ENCODE measurements around the gene SYNM. TPM values are rescaled to one million over a fixed set of nuclear protein-coding genes. Genes with fewer than 3 reads are reported as not detected.

Gene SYNM
- total RNA-seq, 1 experiment from 2014 or later: 9.9 TPM

DNA sequence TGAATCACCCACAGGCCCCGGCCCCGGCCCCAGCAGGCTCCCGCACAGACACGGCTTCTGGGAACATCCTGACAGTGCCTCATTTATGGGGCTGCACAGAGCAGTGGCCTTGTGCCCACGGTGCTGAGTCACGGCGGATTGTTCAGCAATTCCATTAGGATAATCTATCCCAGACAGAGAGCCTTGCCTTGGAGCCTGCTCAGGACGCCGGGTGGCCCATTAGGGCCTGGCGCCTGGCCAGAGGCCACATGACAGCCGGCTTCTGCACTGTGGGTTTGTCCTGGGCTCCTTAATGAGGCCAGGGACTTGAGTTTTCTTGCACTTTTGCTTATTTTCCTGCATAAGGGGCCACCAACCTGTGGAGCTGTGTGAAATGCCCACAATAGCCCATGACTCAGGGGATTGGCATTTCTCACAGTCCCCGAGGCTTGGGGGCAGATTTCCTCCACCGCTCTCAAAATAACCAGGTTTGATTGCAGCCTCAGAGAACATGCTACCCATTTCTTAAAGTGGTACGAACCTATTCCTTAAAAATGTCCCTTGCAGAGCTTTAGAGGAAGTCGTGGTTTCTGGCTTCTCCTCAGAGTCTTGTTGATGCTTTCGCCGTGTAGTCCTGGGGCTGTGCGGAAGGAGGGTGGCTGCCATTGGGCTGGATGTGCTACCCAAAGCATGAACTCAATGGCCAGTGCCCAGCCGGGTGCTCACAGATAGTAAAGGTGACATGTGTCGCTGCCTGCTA is 19.0 kb downstream of the SYNM start:
- ChIA-PET POLR2A (ENCODE audit: unreplicated experiment) (no interaction called here), CTCF (interaction anchor here (0.8 kb wide), 1 partner anchor 19 kb away, joined by 3 read pairs; no protein-coding TSS in a partner anchor)
- Histone ChIP-seq H4K20me1 (ENCODE audit: low read length) (no peaks in the 10 kb centered on the region), H3K4me3 (ENCODE audit: low read length) (peak overlapping the region; percentile 59; the same call in 1 of the 2 replicates), H3K4me2 (ENCODE audit: low read length) (peak overlapping the region; percentile 81), H3K27ac (ENCODE audit: low read length) (peak overlapping the region; percentile 96), H3K9me2 (replicated peaks; ENCODE audit: low read length) (no peaks in the 10 kb centered on the region), H3K27me3 (ENCODE audit: low read length) (no peaks in the 10 kb centered on the region), H3K4me1 (ENCODE audit: insufficient read depth, low read length) (peaks cover 27% of the 10 kb centered on the region), H2AFZ (ENCODE audit: low read length) (peak overlapping the region; percentile 75), H3F3A (ENCODE audit: low read length, unreplicated experiment) (peaks cover 8% of the 10 kb centered on the region), H3K9ac (ENCODE audit: low read length) (peak overlapping the region; percentile 68), H3K79me2 (ENCODE audit: low read length) (0 out of 2 replicates have a peak, but pooled peaks cover 3% of the 10 kb centered on the region), H3K36me3 (ENCODE audit: low read depth, low read length) (no peaks in the 10 kb centered on the region), H3K9me3 (ENCODE audit: low read length) (no peaks in the 10 kb centered on the region)
- BruUV-seq (replicated peaks): no TSS peak
- intact Hi-C loops (cut with micrococcal nuclease): loop anchor here (1.0 kb wide), 2 partner anchors 19 to 89 kb away; partner anchors contain the start of gene SYNM
- DNase-seq (peak; percentile 96), ATAC-seq (peak; percentile 91)
- TF ChIP-seq EZH2 (IDR thresholded peaks at IDR 0.05; ENCODE audit: low read length, unreplicated experiment) (no peak), EZH2phosphoT487 (IDR thresholded peaks at IDR 0.05; ENCODE audit: borderline replicate concordance, low read length) (no peak)
- TF ChIP-seq, protein P1, sequence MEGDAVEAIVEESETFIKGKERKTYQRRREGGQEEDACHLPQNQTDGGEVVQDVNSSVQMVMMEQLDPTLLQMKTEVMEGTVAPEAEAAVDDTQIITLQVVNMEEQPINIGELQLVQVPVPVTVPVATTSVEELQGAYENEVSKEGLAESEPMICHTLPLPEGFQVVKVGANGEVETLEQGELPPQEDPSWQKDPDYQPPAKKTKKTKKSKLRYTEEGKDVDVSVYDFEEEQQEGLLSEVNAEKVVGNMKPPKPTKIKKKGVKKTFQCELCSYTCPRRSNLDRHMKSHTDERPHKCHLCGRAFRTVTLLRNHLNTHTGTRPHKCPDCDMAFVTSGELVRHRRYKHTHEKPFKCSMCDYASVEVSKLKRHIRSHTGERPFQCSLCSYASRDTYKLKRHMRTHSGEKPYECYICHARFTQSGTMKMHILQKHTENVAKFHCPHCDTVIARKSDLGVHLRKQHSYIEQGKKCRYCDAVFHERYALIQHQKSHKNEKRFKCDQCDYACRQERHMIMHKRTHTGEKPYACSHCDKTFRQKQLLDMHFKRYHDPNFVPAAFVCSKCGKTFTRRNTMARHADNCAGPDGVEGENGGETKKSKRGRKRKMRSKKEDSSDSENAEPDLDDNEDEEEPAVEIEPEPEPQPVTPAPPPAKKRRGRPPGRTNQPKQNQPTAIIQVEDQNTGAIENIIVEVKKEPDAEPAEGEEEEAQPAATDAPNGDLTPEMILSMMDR (conservative IDR thresholded peaks at IDR 0.05; ENCODE audit: low read depth, low read length): no peak

DNA sequence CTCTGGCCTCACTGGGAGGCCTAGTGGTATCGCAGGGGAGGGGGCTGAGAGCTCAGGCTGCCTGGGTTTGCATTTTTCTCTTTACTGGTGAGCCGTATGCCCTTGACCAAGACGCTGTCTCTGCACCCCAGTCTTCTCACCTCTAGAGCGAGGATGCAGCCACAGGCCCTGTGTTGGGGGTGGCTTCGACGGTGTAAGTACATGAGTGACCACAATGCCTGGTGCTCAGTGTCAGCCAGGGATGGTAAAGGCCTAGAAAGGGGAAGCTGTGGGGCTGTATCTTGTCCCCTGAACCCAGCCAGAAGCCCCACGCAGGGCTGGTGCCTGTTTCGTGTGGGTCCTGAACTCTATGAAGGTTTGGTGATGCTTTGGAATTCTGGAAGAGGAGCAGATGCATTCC is 19.8 kb downstream of the SYNM start:
- peak overlapping the region; percentile 81 for H3K4me2 ChIP-seq (ENCODE audit: low read length)
- peaks cover 8% of the 10 kb centered on the region for H3F3A ChIP-seq (ENCODE audit: low read length, unreplicated experiment)
- no peak overlapping the region for H2AFZ ChIP-seq (ENCODE audit: low read length)
- H4K20me1 ChIP-seq (ENCODE audit: low read length): no peaks in the 10 kb centered on the region
- H3K36me3 ChIP-seq (ENCODE audit: low read depth, low read length): peaks cover 5% of the 10 kb centered on the region; the same call in 1 of the 2 replicates
- peak overlapping the region; percentile 96 for H3K27ac ChIP-seq (ENCODE audit: low read length)
- peak overlapping the region; percentile 59; the same call in 1 of the 2 replicates for H3K4me3 ChIP-seq (ENCODE audit: low read length)
- no peak for ATAC-seq
- H3K9me3 ChIP-seq (ENCODE audit: low read length): no peaks in the 10 kb centered on the region
- no peak for DNase-seq
- H3K4me1 ChIP-seq (ENCODE audit: insufficient read depth, low read length): peaks cover 27% of the 10 kb centered on the region
- POLR2A ChIA-PET (ENCODE audit: unreplicated experiment): no interaction called here
- intact Hi-C loops (cut with micrococcal nuclease): loop anchor here (1.0 kb wide), 1 partner anchor 89 kb away; no protein-coding TSS in a partner anchor
- CTCF ChIA-PET: no interaction called here
- no TSS peak for BruUV-seq (replicated peaks)
- TF ChIP-seq EZH2 (IDR thresholded peaks at IDR 0.05; ENCODE audit: low read length, unreplicated experiment) (no peak), EZH2phosphoT487 (IDR thresholded peaks at IDR 0.05; ENCODE audit: borderline replicate concordance, low read length) (no peak)
- TF ChIP-seq, protein P1 (conservative IDR thresholded peaks at IDR 0.05; ENCODE audit: low read depth, low read length): no peak
- peak overlapping the region; percentile 68 for H3K9ac ChIP-seq (ENCODE audit: low read length)
- H3K79me2 ChIP-seq (ENCODE audit: low read length): 0 out of 2 replicates have a peak, but pooled peaks cover 3% of the 10 kb centered on the region
- no peaks in the 10 kb centered on the region for H3K9me2 ChIP-seq (replicated peaks; ENCODE audit: low read length)
- no peaks in the 10 kb centered on the region for H3K27me3 ChIP-seq (ENCODE audit: low read length)
